HG03280 (cell line): ENCODE measurements around the gene CFAP99.

Experiments
- ATAC-seq: cut with Tn5 transposase; IDR thresholded peaks from one replicate; pipeline ENCODE4 v1.9.1; 2021; ENCODE audit warnings: mild to moderate bottlenecking, moderate library complexity; ENCODE audit not compliant: unreplicated experiment

The CFAP99 gene

GRCh38 chr4:2390784-2391421 is 27.9 kb upstream of the CFAP99 start:
- ATAC-seq: no peak

- no peak for ATAC-seq
These were observed 25.1 kb upstream of the CFAP99 start for GRCh38 chr4:2393353-2394270.

GRCh38 chr4:2394528-2394927 is 24.2 kb upstream of the CFAP99 start:
- ATAC-seq: no peak

- ATAC-seq: no peak
These were observed 23.7 kb upstream of the CFAP99 start for GRCh38 chr4:2395038-2395437.

GRCh38 chr4:2395584-2395983 is 23.2 kb upstream of the CFAP99 start:
- no peak for ATAC-seq

GRCh38 chr4:2396781-2397368 is 21.9 kb upstream of the CFAP99 start:
- no peak for ATAC-seq

- no peak for ATAC-seq
These were observed 21.0 kb upstream of the CFAP99 start for GRCh38 chr4:2397596-2398379.

GRCh38 chr4:2399216-2399615 is 19.5 kb upstream of the CFAP99 start:
- ATAC-seq: no peak

- ATAC-seq: no peak
These were observed 19.0 kb upstream of the CFAP99 start for GRCh38 chr4:2399631-2400190.

- ATAC-seq: no peak
These were observed 17.7 kb upstream of the CFAP99 start for GRCh38 chr4:2400841-2401609.

- no peak for ATAC-seq
These were observed 17.2 kb upstream of the CFAP99 start for GRCh38 chr4:2401610-2401983.

GRCh38 chr4:2402048-2402842 is 16.5 kb upstream of the CFAP99 start:
- no peak for ATAC-seq

GRCh38 chr4:2402941-2403340 is 15.8 kb upstream of the CFAP99 start:
- no peak for ATAC-seq

- ATAC-seq: no peak
These were observed 12.3 kb upstream of the CFAP99 start for GRCh38 chr4:2406406-2406805.

GRCh38 chr4:2406920-2407319 is 11.8 kb upstream of the CFAP99 start:
- ATAC-seq: no peak

- ATAC-seq: no peak
These were observed 10.8 kb upstream of the CFAP99 start for GRCh38 chr4:2407991-2408342.

GRCh38 chr4:2408401-2408958 is 10.3 kb upstream of the CFAP99 start:
- no peak for ATAC-seq

GRCh38 chr4:2408976-2409375 is 9.8 kb upstream of the CFAP99 start:
- no peak for ATAC-seq

- ATAC-seq: no peak
These were observed 9.4 kb upstream of the CFAP99 start for GRCh38 chr4:2409381-2409783.
